Measurements from ENCODE around the gene STOX2.
"Not testable (repeated sequence)": the region's sequence is repeated elsewhere in the genome, so short reads cannot be mapped to it uniquely, and the experiment has no call there.

STOX2 gene

DNA sequence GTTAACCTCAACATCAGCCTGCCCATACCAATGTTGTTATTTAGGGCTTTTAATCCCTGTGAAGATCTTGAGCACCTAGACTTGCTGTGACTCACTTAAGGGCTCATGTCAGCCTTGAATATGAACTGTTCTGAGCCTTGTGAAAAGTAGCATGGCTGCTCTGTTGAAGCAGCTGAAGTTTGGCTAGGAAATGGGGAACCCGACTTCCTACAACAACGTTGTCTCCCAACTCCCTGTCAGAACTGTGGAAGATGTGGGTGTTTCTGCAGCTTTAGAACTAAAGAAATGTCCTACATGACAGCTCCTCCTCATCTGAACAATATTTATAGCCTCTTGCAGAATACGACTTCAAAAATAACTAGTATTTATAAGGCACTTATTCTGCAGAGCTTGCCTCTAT is 27.5 kb downstream of the STOX2 start:
- no peak overlapping the region for H3K4me3 ChIP-seq (ENCODE audit: low read depth, low read length)

DNA sequence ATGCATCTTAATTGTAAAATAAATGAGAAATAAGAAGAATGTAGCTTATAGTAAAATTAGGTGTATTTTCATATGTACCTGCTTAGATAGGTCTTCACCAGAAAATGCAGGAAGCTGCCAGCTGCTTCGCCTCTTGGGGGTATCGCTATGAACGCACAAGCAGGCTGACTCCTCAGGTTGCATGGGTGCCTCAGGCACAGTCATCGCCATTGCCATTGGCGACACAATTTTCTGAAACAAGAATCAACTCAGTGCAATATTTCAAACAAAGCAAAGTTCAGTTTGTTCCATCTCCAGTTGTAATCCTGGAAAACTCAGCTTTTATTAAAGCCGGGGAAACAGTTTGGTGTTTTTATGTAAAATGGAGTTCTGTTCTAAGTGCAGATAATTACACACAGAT is 29.7 kb downstream of the STOX2 start:
- H3K4me3 ChIP-seq (ENCODE audit: low read depth, low read length), result no peak overlapping the region

DNA sequence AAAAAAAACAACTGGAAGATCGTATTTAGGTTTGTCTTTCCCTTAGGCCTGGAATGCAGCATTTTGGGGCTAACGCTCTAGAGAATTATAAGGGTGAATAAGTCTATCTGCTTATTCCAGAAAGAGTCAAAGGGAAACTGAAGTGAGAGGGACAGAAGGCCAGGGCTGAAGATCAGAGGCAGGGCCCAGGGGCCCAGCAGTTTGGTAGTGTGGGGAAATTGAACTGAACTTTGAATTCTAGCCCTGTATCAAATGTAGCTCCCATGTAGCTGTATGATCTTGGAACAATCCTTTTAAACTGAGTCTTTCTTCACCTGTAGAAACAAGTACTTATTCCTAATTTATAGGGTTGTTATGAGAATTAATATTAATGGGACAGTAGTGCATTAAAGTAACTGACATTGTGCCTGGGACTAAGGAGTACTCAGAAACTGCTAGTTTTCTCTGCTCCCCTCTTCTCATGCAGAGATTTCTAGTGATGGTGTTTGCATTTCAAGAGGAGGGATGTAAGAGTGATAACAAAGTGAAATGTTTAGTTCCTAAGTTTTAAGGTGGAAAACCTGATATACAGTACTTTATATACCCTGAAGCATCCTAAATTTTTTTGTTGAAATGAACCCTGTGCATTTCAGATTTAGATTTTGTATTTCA is 30.4 kb downstream of the STOX2 start:
- no peak overlapping the region for H3K4me3 ChIP-seq (ENCODE audit: low read depth, low read length)

DNA sequence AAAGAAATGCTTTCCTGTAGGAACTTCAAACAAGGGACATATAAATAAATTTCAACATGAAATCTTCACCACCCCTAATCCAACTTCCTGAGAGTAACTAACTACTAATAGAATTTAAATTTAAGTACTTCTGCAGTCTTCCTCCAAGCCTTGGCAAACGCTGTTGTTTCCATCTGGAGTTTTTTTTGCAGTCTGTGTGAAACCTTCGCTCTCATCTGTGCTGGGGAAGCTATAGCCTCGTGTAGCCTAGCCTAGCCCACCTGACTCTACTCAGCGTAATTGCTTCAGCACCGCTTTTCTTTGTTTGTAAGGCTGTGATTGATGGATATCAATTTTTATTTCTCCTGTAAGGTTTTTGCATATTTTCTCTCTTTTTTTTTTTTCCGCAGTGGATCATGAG is 30.9 kb downstream of the STOX2 start:
- no peak overlapping the region for H3K4me3 ChIP-seq (ENCODE audit: low read depth, low read length)

DNA sequence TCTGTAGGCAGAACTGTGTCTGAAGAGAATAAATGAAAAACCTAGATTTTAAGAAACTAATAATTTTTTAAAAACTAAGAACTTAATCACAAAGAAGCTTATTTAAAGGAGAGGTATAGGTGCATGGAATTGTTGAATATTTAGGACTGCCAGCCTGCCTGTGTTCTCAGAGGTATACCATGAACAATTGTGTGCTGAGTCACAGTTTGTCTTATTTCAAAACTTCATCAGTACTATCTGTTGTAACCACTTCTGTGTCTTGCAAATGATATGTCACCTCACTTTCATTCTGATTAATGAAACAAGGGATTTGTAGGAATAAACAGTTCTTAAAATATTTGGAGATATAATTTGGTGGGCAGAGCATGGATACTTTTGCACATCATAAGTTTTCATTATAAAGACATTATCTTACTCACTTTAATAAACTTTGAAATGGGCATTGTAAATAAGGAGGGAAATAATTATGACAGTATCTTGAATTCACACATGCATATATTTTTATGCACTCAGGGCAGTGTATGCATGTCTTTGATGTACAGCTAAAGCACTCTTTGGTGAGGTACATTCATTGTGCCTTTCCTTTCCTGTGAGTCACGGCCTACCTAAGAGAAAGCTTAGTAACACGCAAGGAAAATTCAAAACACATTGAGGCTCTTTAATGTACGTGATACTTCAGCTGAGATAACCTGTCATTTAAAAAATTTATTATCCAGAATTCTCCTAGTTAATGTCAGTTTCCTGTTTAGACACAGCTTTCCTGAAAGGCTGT is 31.7 kb downstream of the STOX2 start:
- H3K4me3 ChIP-seq (ENCODE audit: low read depth, low read length), result no peak overlapping the region

DNA sequence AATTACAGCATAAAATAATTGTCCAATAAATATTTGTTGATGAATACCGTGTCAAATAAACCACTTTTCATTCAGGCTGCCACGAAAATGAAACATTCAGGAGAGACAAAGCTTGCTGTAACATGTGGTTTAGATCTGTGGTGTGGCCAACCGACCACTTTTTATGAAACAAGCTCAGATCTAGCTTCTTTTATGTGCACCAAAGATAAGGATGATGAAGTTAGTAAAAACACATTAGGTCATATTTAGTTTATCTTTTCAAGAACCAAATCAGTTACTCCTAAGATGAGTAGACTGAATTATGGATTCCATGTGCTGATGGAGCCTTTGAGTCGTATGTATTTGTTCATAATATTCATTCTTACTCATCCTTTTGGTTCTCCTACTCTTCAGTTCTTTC is 35.8 kb downstream of the STOX2 start:
- H3K4me3 ChIP-seq (ENCODE audit: low read depth, low read length), result no peak overlapping the region

DNA sequence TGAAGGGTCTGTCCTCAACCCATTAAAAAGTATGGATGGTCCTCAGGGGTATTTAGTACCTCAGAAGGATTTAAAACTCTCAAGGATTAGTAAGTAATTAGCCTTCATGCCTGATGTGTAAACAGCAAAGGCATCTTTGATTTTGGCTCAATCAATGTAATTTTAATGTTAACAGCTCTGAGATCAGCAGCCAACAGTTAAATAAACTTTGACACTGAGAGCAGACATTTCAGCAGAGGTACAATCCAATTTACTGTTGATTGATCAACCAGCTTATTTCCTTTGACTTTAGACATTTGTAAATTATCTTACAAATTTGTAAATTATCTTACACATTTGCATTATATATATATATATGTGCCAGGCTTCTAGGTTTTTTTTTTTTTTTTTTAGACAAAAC is 36.9 kb downstream of the STOX2 start:
- no peak overlapping the region for H3K4me3 ChIP-seq (ENCODE audit: low read depth, low read length)

DNA sequence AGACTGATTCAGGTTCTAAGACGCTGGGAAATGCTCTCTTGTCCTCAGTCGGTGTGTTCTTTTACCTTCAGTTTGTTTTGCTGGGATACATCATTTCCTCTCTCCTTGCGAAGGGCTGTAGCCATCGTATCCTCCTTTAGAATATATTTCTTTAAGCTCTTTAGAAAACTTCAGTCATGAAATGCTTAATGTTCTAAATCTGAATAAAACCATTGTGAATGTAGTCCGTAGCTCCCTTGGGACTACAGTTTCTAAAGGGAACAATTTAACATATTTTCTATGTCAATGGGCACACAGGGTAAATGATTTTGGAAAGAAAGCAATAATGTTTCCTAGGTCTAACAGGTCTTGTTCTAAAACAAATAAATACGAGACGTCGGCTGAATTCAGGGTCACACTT is 40.6 kb downstream of the STOX2 start:
- H3K4me3 ChIP-seq (ENCODE audit: low read depth, low read length), result no peak overlapping the region

DNA sequence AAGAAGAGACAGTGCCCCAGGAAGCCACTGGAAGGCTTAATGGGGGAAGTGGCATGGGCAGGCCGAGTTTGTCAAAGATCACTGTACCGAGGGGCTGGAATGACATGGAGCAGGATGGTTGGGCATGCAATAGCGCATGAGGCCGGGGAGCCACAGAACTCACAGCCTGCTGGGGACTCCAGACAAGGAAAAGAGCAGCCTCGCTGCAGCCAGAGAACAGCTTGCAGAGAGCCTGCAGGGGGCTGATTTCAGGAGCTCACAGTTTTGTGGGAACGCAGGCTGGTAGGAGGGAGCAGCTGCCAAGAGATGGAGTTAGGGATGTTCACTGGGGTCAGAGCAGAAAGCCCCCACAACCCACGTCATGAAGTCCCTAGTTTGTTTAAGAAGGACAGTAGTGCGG is 45.4 kb downstream of the STOX2 start:
- H3K4me3 ChIP-seq (ENCODE audit: low read depth, low read length), result no peak overlapping the region

DNA sequence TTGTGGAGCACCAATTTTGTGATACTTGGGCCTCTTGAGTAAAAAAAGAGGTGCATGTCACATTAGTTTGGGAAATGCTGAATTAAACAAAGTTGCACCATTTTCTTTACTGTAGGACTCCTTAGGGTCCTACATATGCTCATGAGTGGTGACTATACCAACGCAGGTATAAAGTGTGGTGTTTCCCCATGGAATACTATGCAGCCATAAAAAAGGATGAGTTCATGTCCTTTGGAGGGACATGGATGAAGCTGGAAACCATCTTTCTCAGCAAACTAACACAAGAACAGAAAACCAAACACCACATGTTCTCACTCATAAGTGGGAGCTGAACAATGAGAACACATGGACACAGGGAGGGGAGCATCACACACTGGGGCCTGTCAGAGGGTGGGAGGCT is 47.5 kb downstream of the STOX2 start:
- not testable (repeated sequence) for H3K4me3 ChIP-seq (ENCODE audit: low read depth, low read length)

DNA sequence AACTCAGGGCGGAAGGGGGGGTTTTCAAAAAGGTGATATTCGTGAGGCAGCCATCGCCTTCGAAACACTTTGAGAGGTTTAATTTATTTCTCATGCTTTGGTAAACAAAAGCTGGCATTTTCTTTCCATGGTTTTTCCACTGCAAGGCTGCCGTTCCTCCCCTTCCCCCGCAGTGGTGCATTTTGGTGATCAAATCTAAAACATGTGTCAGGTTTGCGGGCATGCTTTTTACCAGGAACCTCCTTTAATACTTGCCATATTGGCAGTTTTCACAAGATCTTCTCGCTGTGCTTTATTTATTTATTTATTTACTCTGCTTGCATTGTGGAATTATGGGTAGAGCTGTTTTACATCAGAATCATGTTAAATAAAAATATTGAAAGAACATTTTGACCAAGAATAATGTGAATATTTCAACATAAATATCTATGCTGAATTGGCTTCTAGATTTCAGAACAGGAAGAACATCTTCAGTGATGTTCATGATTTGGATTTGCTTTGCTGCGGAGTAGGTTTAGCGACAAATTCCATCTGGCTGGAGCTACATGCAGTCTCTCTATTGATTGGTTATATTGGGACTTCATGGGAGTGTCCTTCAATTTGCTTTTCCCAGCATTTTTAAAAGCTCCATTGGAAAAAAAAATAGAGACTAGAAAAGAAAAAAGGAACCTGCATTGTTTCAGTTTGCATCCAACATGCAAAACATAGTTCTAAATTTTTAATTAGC is 54.4 kb downstream of the STOX2 start:
- no peak overlapping the region for H3K4me3 ChIP-seq (ENCODE audit: low read depth, low read length)

DNA sequence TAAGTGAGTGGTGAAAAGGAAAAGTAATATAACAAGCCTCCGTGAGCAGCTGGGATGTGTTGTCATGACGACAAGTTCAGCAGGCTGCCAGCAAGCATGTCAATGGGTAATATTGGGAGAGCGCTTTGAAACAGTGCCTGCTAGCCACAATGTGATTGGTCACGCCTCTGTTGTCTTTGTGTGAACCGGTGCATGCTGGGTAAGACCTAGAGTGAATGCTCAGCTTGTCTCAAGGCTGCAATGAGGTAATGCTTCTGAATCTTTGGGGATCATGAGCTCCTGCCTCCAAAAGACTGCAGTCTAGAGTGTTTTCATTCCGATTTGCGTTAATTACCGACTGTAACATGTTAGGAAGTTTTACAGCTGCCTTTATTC is 54.9 kb downstream of the STOX2 start:
- no peak overlapping the region for H3K4me3 ChIP-seq (ENCODE audit: low read depth, low read length)

DNA sequence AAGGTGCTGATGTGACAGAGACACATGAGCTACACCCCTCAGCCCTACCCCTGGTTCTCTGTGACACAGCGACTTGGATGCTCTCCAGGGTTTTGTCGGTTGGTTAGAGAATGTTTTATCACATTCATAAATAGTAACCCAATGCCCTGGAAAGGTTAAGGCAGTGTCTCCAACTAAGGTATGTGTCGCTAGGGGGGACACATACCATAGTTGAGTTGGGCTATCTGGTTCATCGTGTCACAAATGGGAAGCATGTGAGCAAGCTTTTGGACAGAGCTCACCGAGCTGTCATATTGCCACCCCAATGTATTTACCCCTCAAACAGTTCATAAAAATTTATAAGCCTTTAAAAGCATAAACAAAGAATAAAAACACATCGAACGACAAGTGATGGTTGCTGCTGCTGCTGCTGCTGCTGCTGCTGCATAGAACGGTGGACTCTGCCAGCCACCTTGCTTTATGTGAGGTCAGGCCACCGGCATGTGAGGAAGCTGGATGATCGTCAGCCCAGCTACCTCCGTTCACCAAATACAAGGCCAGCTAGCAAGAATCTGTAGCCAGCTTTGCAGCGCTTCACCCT is 55.9 kb downstream of the STOX2 start:
- H3K4me3 ChIP-seq (ENCODE audit: low read depth, low read length), result no peak overlapping the region

DNA sequence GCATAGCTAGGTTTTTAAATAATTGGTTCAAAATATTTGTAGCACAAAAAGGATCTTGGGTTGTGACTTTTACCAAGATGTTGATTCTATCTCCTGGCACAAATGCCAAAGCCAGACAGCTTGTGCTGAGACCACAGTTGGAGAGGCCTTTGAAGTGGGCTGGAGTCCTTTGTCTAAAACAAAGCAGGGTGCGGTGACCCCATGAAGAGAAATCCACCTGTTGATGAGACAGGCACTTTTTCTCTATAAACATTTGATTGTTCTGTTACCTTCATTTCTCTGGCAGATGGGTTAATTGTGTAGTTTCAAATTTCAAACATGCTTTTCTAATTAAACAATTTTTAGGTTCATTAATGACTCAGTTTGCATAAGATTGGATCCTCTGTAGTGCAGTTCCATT is 56.7 kb downstream of the STOX2 start:
- H3K4me3 ChIP-seq (ENCODE audit: low read depth, low read length), result no peak overlapping the region

DNA sequence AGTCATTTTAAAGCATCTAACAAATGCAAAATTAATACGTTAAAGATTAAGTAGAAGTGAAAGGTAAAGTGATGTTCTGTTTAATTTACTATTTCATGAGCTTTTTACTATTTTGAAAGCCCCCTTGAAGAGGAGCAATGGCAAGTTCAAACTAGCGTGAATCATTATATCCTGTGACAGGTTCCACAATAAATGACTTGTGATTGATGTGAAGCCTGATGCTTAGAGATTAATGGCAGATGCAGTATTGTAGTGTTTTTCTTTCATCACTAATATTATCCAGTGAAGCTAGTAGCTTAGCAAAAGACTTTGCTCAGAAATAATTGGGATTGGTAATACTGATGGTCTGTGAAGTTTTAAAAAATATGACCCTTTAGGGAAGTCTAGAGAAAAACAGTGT is 57.3 kb downstream of the STOX2 start:
- no peak overlapping the region for H3K4me3 ChIP-seq (ENCODE audit: low read depth, low read length)

DNA sequence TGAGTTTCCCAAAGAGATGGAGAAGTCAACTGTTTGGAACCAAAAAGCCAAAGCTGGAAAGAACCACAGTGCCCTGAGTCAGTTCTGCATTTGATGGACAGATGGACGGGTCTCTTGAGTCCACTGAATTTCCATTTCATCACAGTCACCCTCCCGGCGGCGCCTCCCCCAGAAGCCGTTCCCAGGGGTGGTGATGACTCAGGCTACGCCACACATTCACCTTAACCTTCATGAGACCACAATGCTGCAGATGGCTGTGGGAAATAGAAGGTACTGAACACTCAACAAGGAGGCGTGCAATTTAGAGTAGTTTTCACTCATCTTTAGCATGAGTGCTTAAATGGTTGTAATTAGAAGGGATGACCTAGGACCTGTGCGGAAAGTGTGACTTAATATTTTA is 61.3 kb downstream of the STOX2 start:
- no peak overlapping the region for H3K4me3 ChIP-seq (ENCODE audit: low read depth, low read length)

DNA sequence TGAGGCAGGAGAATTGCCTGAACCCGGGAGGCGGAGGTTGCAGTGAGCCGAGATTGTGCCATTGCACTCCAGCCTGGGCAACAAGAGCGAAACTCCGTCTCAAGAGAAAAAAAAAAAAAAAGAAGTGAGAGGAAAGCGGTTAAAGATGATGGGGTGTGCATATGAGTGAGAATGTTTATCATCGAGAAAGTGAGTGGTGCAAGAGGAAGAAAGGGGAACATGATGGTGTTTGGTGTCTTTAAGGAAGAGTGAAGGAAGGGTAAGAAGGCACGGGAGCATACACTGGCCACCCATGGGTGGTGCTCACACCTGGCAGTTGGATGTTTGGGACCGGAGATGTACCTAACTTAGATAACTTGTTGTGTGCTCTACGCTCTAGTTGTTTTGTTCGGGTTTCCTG is 62.2 kb downstream of the STOX2 start:
- H3K4me3 ChIP-seq (ENCODE audit: low read depth, low read length), result no peak overlapping the region

DNA sequence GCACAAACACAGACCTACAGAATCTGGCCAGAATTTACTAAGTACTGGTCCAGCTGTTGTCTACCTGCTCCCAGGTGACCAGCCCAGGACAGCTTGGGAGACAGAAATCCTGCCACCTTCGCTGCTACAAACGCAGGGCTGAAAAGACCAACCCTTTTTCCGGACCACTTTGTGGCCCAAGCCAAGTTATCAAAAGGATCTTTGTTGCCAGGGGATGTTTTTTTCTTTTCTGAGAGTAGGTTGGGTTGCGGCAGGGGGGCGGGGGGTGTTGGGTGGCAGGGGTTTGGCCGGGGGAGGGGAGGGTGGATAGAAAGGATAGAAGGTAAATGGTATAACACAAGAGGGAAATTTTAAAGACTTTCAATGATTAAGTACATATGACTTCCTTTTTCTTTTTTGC is 63.4 kb downstream of the STOX2 start:
- H3K4me3 ChIP-seq (ENCODE audit: low read depth, low read length), result no peak overlapping the region

DNA sequence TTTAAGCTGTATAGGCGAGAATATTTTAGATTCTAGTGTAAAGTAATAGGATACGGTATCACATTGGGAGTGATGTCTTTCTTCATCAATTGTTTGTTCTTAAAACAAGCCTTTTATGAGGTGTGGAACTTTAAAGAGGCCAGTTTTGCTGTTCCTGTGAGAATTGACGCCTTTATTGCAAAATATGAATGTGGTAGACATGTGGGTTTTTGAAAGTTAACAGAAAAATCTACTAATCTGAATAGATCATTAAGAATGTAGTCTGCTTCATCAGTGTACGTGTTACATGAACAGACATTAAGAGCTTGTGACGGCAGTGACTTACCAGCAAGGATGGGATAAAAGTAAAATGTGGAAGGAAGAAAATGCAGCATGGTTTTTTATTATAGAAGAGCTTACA is 63.8 kb downstream of the STOX2 start:
- H3K4me3 ChIP-seq (ENCODE audit: low read depth, low read length), result no peak overlapping the region

DNA sequence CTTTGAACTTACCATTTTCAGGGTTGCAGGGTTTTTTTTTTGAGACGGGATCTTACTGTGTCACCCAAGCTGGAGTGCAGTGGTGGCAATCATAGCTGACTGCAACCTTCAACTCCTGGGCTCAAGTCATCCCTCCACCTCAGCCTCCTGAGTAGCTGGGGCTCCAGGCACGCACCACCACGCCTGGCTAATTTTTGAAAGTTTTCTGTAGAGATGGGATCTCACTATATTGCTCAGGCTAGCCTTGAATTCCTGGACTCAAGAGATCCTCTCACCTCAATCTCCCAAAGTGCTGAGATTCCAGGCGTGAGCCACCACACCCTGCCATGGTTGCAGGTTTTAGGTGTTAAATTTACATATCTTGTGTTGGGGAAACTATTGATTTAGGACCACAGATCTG is 64.5 kb downstream of the STOX2 start:
- no peak overlapping the region for H3K4me3 ChIP-seq (ENCODE audit: low read depth, low read length)

DNA sequence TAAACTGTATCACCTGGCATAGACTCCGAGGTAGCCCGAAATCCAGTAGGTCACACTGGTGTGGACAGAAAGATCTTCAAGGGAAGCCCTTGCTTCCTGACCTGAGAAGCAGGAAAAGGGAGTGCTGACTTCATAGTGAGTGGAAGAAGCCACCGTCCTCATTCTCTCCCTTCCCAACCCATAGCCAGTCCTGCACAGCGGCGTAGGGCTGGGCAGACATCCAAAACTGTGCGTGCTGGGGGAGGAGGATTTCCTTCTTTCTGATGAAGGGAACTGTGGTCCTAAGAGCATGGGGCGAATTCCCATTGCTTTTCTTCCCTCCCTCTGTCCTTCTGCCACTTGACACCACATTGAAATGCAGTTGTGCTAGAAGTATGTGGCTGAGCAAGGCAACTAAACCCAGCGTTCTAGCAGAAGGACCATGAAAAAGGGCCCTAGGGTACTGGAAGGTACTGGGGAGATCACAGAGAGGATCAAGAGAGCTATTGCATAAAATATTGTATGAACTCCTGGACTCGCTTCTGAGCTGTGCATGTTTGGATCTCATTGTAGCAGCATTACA is 66.9 kb downstream of the STOX2 start:
- H3K4me3 ChIP-seq (ENCODE audit: low read depth, low read length), result no peak overlapping the region

DNA sequence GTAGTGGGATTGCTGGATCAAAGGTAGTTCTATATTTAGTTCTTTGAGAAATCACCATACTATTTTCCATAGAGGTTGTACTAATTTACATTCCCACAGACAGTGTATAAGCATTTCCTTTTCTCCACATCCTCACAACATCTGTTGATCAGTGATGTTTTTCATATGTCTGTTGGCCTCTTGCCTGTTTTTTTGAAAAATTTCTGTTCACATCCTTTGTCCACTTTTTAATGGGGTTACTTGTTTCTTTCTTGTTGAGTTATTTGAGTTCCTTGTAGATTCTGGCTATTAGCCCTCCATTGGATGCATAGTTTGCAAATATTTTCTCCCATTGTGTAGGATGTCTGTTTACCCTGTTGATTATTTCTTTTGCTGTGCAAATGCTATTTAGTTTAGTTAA is 72.6 kb downstream of the STOX2 start:
- H3K4me3 ChIP-seq (ENCODE audit: low read depth, low read length), result no peak overlapping the region

Measured in iPS-11a (cell line).